Testis (tissue), 3 donors: ENCODE results near the gene ALOX5AP. TPM values are rescaled to one million over a fixed set of nuclear protein-coding genes. Genes with fewer than 3 reads are reported as not detected.

Experiments used
- DNase-seq: peaks from one replicate; pipeline ENCODE4 v3.0.0-alpha.2; 2019
- H3K27ac ChIP-seq, 2 donors: fragments of 200-600 bp; sonication (generic); one replicate each; pipeline ENCODE4 v1.5.1; 2019
- H3K27me3 ChIP-seq: fragments of 200-600 bp; sonication (generic); one replicate; pipeline ENCODE4 v1.5.1; 2019
- H3K36me3 ChIP-seq: fragments of 200-600 bp; sonication (generic); one replicate; pipeline ENCODE4 v1.5.1; 2017; ENCODE audit warnings: low read depth; ENCODE audit errors: missing control alignments
- H3K4me1 ChIP-seq: fragments of 200-600 bp; sonication (generic); one replicate; pipeline ENCODE4 v1.5.1; 2019
- H3K4me3 ChIP-seq, 2 donors: fragments of 200-600 bp; sonication (generic); one replicate each; pipeline ENCODE4 v1.5.1; 2017 to 2019
- H3K9me3 ChIP-seq: fragments of 200-600 bp; sonication (generic); one replicate; pipeline ENCODE4 v1.5.1; 2017
- POLR2A ChIP-seq: fragments of 450-650 bp; IDR thresholded peaks from one replicate; pipeline ENCODE4 v1.6.1; 2017; ENCODE audit warnings: antibody characterized with exemption, mild to moderate bottlenecking, moderate library complexity
- WGBS, 2 donors: methylation state at CpG; one replicate each; pipeline ENCODE4 v1.1.5; 2018; 5-methylcytosine and 5-hydroxymethylcytosine counted together
- intact Hi-C: fragments of 100-400 bp; cut with DNase I; formaldehyde crosslinking; loops from one replicate; pipeline ENCODE4 v1.15.1; 2023; ENCODE audit warnings: low total_unique reads
- polyA plus RNA-seq: library from polyadenylated mRNA; stranded (reverse); fragments of 350-450 nt; fragmentation: Illumina TruSeq; extraction: RNeasy Lipid Tissue Mini Kit (QIAGEN cat#74804); gene quantifications from one replicate; pipeline ENCODE4 v1.2.3, GENCODE V29; 2014; ENCODE audit warnings: low read depth, low replicate concordance; ENCODE audit not compliant: insufficient read depth
- total RNA-seq, 2 donors: library from RNA; depleted of rRNA; stranded (reverse); fragments of >200 nt; gene quantifications; one replicate each; pipeline ENCODE4 v1.2.3, GENCODE V29; 2016
- TF ChIP-seq, protein P1 (sequence below), 3 experiments: fragments of 450-650 bp in 2 of 3; fragments of 200-600 bp in 1 of 3; sonication (generic) in 1 of 3; IDR thresholded peaks; one replicate each; pipeline ENCODE4 v1.5.1; 2016 to 2019; ENCODE audit warnings: antibody characterized with exemption in 3 of 3, mild to moderate bottlenecking in 2 of 3, moderate library complexity in 1 of 3

The ALOX5AP gene
- total and polyA plus RNA-seq, 3 donors from 2014 or later: 2.5 to 13.4 (median 7.3) TPM

DNA sequence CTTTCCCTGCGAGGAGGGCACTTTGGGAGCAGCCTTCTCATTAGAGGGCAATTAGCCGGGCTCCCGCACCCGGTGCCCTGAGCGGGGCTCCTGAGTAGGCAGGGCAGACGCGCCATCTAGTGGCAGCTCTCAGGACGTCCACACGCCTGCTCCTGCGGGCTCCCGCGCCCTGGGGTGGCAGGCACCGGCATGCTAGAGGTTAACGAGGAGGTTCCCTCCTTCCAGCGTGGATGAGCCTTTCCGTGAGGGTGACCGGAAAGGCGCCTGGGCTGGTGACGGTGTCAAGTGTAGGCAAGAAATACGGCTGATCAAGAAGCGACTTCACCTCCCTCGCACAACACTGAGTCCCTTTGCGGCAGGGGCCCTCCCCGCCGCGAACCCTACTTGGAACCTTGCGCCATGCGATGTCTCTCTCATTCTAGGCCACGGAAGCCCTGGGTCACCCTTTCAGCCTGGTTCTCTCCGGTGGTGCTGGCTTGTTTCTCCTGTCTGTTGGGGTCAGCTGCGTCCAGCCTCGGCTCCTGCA lies 67.7 kb downstream of the ALOX5AP start:
- H3K4me1 ChIP-seq: peaks cover 17% of the 10 kb centered on the region
- H3K27me3 ChIP-seq: no peaks in the 10 kb centered on the region
- H3K9me3 ChIP-seq: no peaks in the 10 kb centered on the region
- TF ChIP-seq, protein P1, sequence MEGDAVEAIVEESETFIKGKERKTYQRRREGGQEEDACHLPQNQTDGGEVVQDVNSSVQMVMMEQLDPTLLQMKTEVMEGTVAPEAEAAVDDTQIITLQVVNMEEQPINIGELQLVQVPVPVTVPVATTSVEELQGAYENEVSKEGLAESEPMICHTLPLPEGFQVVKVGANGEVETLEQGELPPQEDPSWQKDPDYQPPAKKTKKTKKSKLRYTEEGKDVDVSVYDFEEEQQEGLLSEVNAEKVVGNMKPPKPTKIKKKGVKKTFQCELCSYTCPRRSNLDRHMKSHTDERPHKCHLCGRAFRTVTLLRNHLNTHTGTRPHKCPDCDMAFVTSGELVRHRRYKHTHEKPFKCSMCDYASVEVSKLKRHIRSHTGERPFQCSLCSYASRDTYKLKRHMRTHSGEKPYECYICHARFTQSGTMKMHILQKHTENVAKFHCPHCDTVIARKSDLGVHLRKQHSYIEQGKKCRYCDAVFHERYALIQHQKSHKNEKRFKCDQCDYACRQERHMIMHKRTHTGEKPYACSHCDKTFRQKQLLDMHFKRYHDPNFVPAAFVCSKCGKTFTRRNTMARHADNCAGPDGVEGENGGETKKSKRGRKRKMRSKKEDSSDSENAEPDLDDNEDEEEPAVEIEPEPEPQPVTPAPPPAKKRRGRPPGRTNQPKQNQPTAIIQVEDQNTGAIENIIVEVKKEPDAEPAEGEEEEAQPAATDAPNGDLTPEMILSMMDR (IDR thresholded peaks at IDR 0.05): peak; percentile 88 to 90 (median 88)
- TF ChIP-seq POLR2A: no peak
- H3K36me3 ChIP-seq: no peaks in the 10 kb centered on the region
- H3K4me3 ChIP-seq: peak overlapping the region; percentile 40 to 68
- peak; percentile 94 for DNase-seq
- peak overlapping the region; percentile 32 to 69 for H3K27ac ChIP-seq
- intact Hi-C loops: loop anchor here (5.0 to 10.0 kb wide), 2 partner anchors 128 to 236 kb away; no protein-coding TSS in a partner anchor
- WGBS, 2 donors: 7 to 13% methylated on average over 12 to 32 of the region's 32 CpGs

DNA sequence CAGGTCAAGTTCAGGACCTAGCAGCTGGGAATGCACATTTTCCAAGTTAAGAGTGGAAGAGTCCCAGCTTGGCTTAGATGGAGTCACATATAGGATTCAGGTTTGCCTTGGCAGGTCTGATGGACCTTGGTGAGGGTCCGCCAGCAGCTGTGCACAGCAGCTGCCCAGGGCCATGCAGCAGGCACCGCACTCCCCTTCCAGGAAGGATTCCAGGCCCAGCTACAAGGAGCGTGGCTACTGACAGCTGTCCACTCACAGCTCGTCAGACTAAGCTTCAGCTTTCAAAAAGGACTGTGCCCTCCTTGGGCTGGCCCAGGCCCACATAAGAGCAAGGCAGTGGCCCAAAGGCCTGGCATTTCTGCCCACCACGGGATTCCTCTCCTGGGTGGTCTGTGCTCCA lies 68.4 kb downstream of the ALOX5AP start:
- intact Hi-C loops: loop anchor here (5.0 to 10.0 kb wide), 2 partner anchors 129 to 236 kb away; no protein-coding TSS in a partner anchor
- H3K4me1 ChIP-seq: peaks cover 17% of the 10 kb centered on the region

DNA sequence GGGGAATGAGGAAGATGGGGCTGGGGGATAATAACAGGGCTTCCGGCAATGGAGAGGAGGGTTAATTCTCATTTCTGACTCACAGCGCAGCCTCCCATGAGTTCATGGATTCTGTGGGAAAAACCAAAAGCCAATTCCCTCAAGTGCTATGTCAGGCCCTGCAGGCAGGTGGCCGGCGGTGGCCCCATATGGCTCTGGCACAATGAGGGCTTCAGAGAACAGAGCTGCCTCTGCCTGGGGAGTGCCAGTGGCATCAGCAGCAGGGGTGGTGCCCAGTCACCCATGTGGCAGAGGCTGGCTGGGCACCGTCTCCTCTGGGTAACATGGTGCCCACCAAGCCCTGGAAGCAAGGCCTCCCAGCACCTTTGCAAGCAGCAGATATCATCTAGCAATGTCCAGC lies 69.1 kb downstream of the ALOX5AP start:
- WGBS, 2 donors: 62 to 88% methylated on average over 2 to 5 of the region's 5 CpGs
- Histone ChIP-seq H3K27me3 (no peaks in the 10 kb centered on the region), H3K9me3 (no peaks in the 10 kb centered on the region), H3K27ac (peak overlapping the region in 1 of 2 donors; percentile 32), H3K4me1 (peaks cover 17% of the 10 kb centered on the region), H3K36me3 (no peaks in the 10 kb centered on the region), H3K4me3 (no peak overlapping the region)
- DNase-seq: no peak
- intact Hi-C loops: loop anchor here (5.0 to 10.0 kb wide), 2 partner anchors 130 to 237 kb away; no protein-coding TSS in a partner anchor
- TF ChIP-seq POLR2A: no peak
- TF ChIP-seq, protein P1 (IDR thresholded peaks at IDR 0.05): peak in 1 of 3 experiments; percentile 27

More for the DNA sequence above, 68.4 kb downstream of the ALOX5AP start:
- no peak for DNase-seq
- no peaks in the 10 kb centered on the region for H3K27me3 ChIP-seq
- H3K36me3 ChIP-seq: no peaks in the 10 kb centered on the region
- no peak for TF ChIP-seq POLR2A
- TF ChIP-seq, protein P1 (IDR thresholded peaks at IDR 0.05): no peak
- WGBS, 2 donors: 55 to 77% methylated on average over 5 of the region's 5 CpGs
- H3K9me3 ChIP-seq: no peaks in the 10 kb centered on the region
- peak overlapping the region; percentile 40 to 68 for H3K4me3 ChIP-seq
- H3K27ac ChIP-seq: peak overlapping the region; percentile 32 to 69

DNA sequence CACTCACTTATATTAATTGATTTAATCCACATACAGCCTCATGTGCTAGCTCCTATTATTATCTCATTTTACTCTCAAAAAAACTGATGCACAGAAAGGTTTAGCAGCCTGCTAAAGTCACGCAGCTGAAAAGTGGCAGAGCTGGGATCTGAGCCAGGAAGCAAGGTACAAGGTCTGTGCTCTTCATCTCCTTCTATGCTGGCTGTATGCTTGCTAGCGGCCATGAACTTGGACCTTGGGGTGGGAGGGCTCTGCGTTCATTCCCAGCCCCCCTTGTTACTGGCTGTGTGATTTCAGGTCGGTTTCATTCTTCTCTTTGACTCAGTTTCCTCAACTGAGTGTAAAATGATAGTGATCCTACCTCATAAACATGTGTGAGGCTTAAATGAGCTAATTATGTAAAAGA lies 69.8 kb downstream of the ALOX5AP start:
- DNase-seq: peak; percentile 45
- TF ChIP-seq, protein P1 (IDR thresholded peaks at IDR 0.05): no peak
- no peak for TF ChIP-seq POLR2A
- Histone ChIP-seq H3K27ac (peak overlapping the region in 1 of 2 donors; percentile 30), H3K4me3 (no peak overlapping the region), H3K36me3 (no peaks in the 10 kb centered on the region), H3K27me3 (no peaks in the 10 kb centered on the region), H3K9me3 (no peaks in the 10 kb centered on the region), H3K4me1 (peaks cover 19% of the 10 kb centered on the region)
- intact Hi-C loops: loop anchor here (10.0 kb wide), 1 partner anchor 130 kb away; no protein-coding TSS in a partner anchor
- 52 to 58% methylated on average over 4 of the region's 4 CpGs for WGBS, 2 donors

DNA sequence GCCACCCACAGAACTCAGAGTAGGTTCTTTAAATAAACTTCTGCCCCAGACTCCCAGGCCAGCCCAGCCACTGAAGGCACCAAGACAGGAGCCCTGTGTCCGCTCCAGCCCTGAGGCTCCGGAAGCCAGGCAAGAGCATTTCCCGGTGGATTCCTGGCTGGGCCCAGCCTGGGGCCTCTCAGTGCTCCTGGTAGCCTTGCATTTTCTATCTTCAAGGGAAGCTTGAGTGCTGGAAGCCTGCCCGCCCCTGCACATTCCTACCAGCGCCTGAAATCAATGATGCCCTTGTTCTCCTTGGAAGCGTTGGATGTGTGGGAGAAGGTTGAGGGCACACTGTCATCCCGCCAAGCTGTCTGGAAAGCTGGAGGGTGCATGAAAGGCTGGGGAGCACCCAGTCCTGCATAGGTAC lies 70.3 kb downstream of the ALOX5AP start:
- Histone ChIP-seq H3K27me3 (no peaks in the 10 kb centered on the region), H3K27ac (peak overlapping the region in 1 of 2 donors; percentile 30), H3K9me3 (no peaks in the 10 kb centered on the region), H3K4me3 (no peak overlapping the region), H3K36me3 (no peaks in the 10 kb centered on the region), H3K4me1 (peaks cover 23% of the 10 kb centered on the region)
- peak; percentile 94 for DNase-seq
- no peak for TF ChIP-seq POLR2A
- TF ChIP-seq, protein P1 (IDR thresholded peaks at IDR 0.05): no peak
- 46 to 75% methylated on average over 7 of the region's 7 CpGs for WGBS, 2 donors
- intact Hi-C loops: loop anchor here (10.0 kb wide), 1 partner anchor 131 kb away; no protein-coding TSS in a partner anchor
